ENCODE data around the gene LETM1. TPM values are rescaled to one million over a fixed set of nuclear protein-coding genes. Genes with fewer than 3 reads are reported as not detected.

LETM1 gene
- total RNA-seq, 1 experiment from 2014 or later: 63.9 TPM

GRCh38 chr4:1900087-1900433 lies 44.1 kb upstream of the LETM1 start:
- intact Hi-C loops (cut with micrococcal nuclease; ENCODE audit: unreplicated experiment): no loop called here
- Mint-ChIP-seq H3K36me3 (ENCODE audit: insufficient read depth, unreplicated experiment) (peaks cover 61% of the 10 kb centered on the region), H3K9me3 (ENCODE audit: unreplicated experiment) (no peaks in the 10 kb centered on the region), H3K4me3 (ENCODE audit: unreplicated experiment) (no peak overlapping the region), H3K27me3 (ENCODE audit: insufficient read depth, unreplicated experiment) (no peaks in the 10 kb centered on the region), H3K4me1 (ENCODE audit: low read depth, unreplicated experiment) (peaks cover 8% of the 10 kb centered on the region), H3K27ac (ENCODE audit: unreplicated experiment) (no peak overlapping the region)
- Histone ChIP-seq H3K9me3 (no peaks in the 10 kb centered on the region), H3K27me3 (replicated peaks; ENCODE audit: control insufficient read depth, insufficient read depth, low read length) (no peaks in the 10 kb centered on the region), H3K36me3 (ENCODE audit: control insufficient read depth, insufficient read depth, low read length) (peaks cover 3% of the 10 kb centered on the region), H3K4me1 (peaks cover 16% of the 10 kb centered on the region), H3K4me3 (ENCODE audit: low read depth, low read length) (no peak overlapping the region)
- TF ChIP-seq CTCF (IDR thresholded peaks at IDR 0.05; ENCODE audit: insufficient read depth in 1 of 2, low read depth in 1 of 2, low read length in 1 of 2, severe bottlenecking in 1 of 2, unreplicated experiment in 1 of 2): no peak
- no TSS peak for BruUV-seq (replicated peaks)
- CTCF ChIA-PET: interaction anchor here (0.6 to 1.8 kb wide), 7 partner anchors 9 to 87 kb away, joined by 3 to 10 read pairs (median 5); no protein-coding TSS in a partner anchor
- POLR2A ChIA-PET: interaction anchor here (0.6 to 1.3 kb wide), 3 partner anchors 11 to 142 kb away, joined by 3 to 5 read pairs (median 5); partner anchors contain the start of gene NSD2
- no peak for DNase-seq

- Histone ChIP-seq H3K4me1 (peaks cover 16% of the 10 kb centered on the region), H3K9me3 (no peaks in the 10 kb centered on the region), H3K27me3 (replicated peaks; ENCODE audit: control insufficient read depth, insufficient read depth, low read length) (no peaks in the 10 kb centered on the region), H3K36me3 (ENCODE audit: control insufficient read depth, insufficient read depth, low read length) (peaks cover 3% of the 10 kb centered on the region), H3K4me3 (ENCODE audit: low read depth, low read length) (no peak overlapping the region)
- Mint-ChIP-seq H3K9me3 (ENCODE audit: unreplicated experiment) (no peaks in the 10 kb centered on the region), H3K27me3 (ENCODE audit: insufficient read depth, unreplicated experiment) (no peaks in the 10 kb centered on the region), H3K4me3 (ENCODE audit: unreplicated experiment) (no peak overlapping the region), H3K4me1 (ENCODE audit: low read depth, unreplicated experiment) (peaks cover 8% of the 10 kb centered on the region), H3K36me3 (ENCODE audit: insufficient read depth, unreplicated experiment) (peaks cover 60% of the 10 kb centered on the region), H3K27ac (ENCODE audit: unreplicated experiment) (no peak overlapping the region)
- CTCF ChIA-PET: interaction anchor here (0.6 to 1.8 kb wide), 9 partner anchors 8 to 87 kb away, joined by 3 to 10 read pairs (median 5); no protein-coding TSS in a partner anchor
- no TSS peak for BruUV-seq (replicated peaks)
- POLR2A ChIA-PET: interaction anchor here (0.5 to 1.3 kb wide), 4 partner anchors 10 to 28 kb away, joined by 3 to 5 read pairs (median 4); partner anchors contain the start of gene NSD2
- DNase-seq: peak; percentile 74 to 82
- intact Hi-C loops (cut with micrococcal nuclease; ENCODE audit: unreplicated experiment): loop anchor here (1.0 to 2.0 kb wide), 3 partner anchors 29 to 151 kb away; partner anchors contain the start of genes LETM1 and NSD2
- TF ChIP-seq CTCF (IDR thresholded peaks at IDR 0.05; ENCODE audit: insufficient read depth in 1 of 2, low read depth in 1 of 2, low read length in 1 of 2, severe bottlenecking in 1 of 2, unreplicated experiment in 1 of 2): peak; percentile 76 to 79
These were observed 43.5 kb upstream of the LETM1 start for GRCh38 chr4:1899149-1900086.

GRCh38 chr4:1898681-1899080 lies 42.7 kb upstream of the LETM1 start:
- POLR2A ChIA-PET: interaction anchor here (0.6 kb wide), 1 partner anchor 24 kb away, joined by 4 read pairs; no protein-coding TSS in a partner anchor
- no peak overlapping the region for H3K4me3 Mint-ChIP-seq (ENCODE audit: unreplicated experiment)

More at GRCh38 chr4:1898681-1899080, 42.7 kb upstream of the LETM1 start:
- H3K4me1 ChIP-seq: peaks cover 16% of the 10 kb centered on the region
- no peaks in the 10 kb centered on the region for H3K27me3 Mint-ChIP-seq (ENCODE audit: insufficient read depth, unreplicated experiment)
- CTCF ChIA-PET: interaction anchor here (0.6 to 1.7 kb wide), 4 partner anchors 10 to 122 kb away, joined by 3 to 7 read pairs (median 4); no protein-coding TSS in a partner anchor
- H3K36me3 Mint-ChIP-seq (ENCODE audit: insufficient read depth, unreplicated experiment): peaks cover 53% of the 10 kb centered on the region
- H3K27me3 ChIP-seq (replicated peaks; ENCODE audit: control insufficient read depth, insufficient read depth, low read length): no peaks in the 10 kb centered on the region
- intact Hi-C loops (cut with micrococcal nuclease; ENCODE audit: unreplicated experiment): loop anchor here (1.0 to 2.0 kb wide), 3 partner anchors 28 to 150 kb away; partner anchors contain the start of genes LETM1 and NSD2
- H3K9me3 Mint-ChIP-seq (ENCODE audit: unreplicated experiment): no peaks in the 10 kb centered on the region
- H3K9me3 ChIP-seq: no peaks in the 10 kb centered on the region
- H3K4me1 Mint-ChIP-seq (ENCODE audit: low read depth, unreplicated experiment): peaks cover 8% of the 10 kb centered on the region
- TF ChIP-seq CTCF (IDR thresholded peaks at IDR 0.05; ENCODE audit: insufficient read depth in 1 of 2, low read depth in 1 of 2, low read length in 1 of 2, severe bottlenecking in 1 of 2, unreplicated experiment in 1 of 2): no peak
- peaks cover 3% of the 10 kb centered on the region for H3K36me3 ChIP-seq (ENCODE audit: control insufficient read depth, insufficient read depth, low read length)
- DNase-seq: no peak
- no peak overlapping the region for H3K27ac Mint-ChIP-seq (ENCODE audit: unreplicated experiment)
- H3K4me3 ChIP-seq (ENCODE audit: low read depth, low read length): no peak overlapping the region
- BruUV-seq (replicated peaks): no TSS peak
